ENCODE results near the gene SLC2A13.
A peak's percentile ranks its signal among the peaks of the same experiment; 100 is the strongest.
"Not testable (repeated sequence)": the region's sequence is repeated elsewhere in the genome, so short reads cannot be mapped to it uniquely, and the experiment has no call there.

Gene SLC2A13

GRCh38 chr12:39989501-39989900, 116.4 kb downstream of the SLC2A13 start:
- no peak for DNase-seq

- DNase-seq = no peak
Measured at GRCh38 chr12:39988574-39988973, 117.3 kb downstream of the SLC2A13 start.

DNA sequence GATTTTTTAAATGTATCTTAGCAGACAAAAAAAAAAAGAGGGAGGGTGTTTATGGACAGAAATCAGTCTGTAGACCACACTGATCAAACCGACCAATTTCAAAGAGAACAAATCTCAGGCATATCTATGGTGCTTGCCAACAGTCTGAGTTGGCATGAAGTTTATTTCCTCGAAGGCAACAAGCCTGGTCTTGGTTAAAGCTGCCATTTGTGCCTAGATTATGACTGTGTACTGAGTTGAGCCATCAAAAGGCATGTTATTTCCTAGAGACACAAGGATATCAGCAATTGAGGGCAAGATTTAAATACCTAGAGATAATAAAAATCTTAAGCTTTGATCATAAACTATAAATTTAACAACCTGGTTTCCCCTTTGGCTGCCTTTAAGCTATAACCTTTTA, 119.2 kb downstream of the SLC2A13 start:
- DNase-seq = no peak

- DNase-seq = no peak
Measured at GRCh38 chr12:39984670-39985069, 121.2 kb downstream of the SLC2A13 start.

- no peak for DNase-seq
Measured at GRCh38 chr12:39975374-39975918, 130.4 kb downstream of the SLC2A13 start.

DNA sequence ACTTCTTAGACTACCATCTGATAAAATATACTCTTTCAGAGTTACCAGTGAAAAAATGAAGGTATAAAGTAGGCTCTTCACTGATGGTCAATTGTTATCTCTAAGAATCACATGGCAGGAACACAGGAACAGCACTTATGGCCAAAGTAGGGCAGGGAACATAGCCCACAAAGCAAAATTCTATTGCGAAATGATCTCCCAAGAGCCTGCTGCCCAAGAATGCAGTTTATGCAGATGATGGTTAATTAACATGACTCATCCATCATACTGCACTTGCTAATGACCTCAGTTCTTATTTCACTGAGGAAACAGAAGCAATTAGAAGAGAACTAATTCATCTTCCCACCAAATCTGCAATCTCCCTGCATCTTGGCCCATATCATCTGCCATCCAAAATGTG, 133.8 kb downstream of the SLC2A13 start:
- peak; percentile 2 for DNase-seq

DNA sequence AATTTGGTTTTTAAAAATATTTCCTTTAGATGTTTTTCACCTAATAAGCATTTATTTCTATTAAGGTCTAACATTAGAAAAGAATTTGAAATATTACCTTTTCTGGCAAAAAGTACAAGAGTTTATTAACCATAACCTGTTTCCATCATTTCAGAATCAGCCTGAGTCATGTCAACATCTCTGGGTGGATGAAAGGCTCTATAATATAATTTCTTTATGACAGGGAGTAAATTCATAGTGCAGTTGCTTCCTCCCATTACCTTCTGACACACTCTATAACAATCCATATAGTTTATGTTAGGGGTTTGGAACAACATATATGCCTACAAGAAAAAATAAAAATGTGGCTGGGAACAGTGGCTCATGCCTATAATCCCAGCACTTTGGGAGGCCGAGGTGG, 134.5 kb downstream of the SLC2A13 start:
- DNase-seq = no peak

DNA sequence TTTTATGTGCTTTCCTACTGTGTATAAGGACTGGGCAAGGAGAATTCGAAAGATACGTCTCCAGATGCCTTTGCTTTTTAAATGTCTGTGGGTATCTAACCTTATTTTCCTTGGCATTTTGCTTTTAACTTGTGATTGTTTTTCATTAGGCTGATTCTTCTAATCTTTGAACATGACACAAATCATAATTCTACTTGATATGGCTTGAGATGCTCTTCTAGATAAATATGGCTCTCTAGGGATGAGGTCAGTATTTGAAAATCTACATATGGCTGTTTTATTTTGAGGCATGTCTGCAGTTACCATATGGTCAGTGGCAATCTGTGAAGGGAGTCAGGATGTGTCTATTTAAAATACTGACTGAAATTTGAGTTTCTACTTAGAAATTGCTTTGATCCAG, 139.2 kb downstream of the SLC2A13 start:
- DNase-seq = no peak

GRCh38 chr12:39966256-39966655, 139.6 kb downstream of the SLC2A13 start:
- no peak for DNase-seq

GRCh38 chr12:39959467-39959866, 146.4 kb downstream of the SLC2A13 start:
- DNase-seq = no peak

- no peak for DNase-seq
Measured at GRCh38 chr12:39959031-39959430, 146.8 kb downstream of the SLC2A13 start.

DNA sequence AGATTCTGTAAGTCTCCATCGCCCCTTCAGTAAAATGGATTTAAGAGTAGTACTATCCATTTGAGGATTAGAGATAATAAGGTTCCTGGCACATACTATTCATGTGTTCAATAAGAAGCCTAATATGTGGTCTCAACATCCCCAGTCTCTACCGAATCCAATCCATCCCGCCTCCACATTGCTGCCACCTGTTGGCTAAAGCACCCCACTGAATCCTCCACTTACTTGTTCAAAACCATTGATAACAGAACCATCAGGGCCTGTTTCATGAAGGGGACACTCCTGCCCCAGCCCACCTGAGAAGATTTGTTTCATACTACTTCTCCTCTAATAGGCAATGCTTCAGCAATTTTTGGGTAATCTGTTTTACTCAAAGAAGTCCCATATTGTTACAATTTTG, 147.5 kb downstream of the SLC2A13 start:
- DNase-seq = no peak

GRCh38 chr12:39956725-39957124, 149.2 kb downstream of the SLC2A13 start:
- no peak for DNase-seq

- DNase-seq = no peak
Measured at GRCh38 chr12:39946361-39947280, 159.3 kb downstream of the SLC2A13 start.

DNA sequence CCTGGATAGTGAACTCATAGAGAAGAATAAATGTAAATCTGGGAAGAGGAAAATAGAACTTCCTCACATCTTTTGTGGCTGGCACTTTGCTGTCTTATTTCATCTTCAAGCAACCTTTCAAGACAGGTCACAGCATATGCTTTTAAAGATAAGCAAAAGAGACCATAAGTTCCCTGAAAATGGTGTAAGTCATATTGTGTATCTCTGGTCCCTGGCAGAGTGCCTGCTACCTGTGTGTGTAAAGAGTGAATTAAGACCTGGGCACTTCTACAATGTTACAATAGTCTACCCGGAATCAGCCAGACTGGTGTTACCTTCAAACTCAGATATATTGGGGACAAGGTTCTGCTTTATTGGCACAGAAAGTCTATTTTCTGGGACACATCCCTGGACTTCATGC, 168.8 kb downstream of the SLC2A13 start:
- no peak for DNase-seq

DNA sequence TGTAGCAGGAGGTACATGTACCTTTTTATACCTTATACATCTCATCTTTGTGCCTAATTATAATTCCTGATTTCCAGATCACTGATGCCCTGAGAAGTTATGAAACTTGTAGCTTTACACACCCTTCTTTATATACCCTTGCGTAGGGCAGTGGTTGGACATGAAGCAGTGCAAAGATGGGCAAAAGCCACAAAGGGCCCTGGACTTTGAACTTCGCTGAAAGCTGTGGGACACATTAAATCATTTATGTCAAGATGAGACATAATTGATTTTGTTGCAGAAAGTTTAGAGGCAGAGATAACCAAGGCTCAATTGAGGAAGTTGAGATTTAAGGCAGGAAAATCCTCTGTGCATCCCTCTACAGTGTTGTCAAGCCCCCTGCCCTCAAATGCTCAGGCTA, 170.0 kb downstream of the SLC2A13 start:
- DNase-seq = no peak

DNA sequence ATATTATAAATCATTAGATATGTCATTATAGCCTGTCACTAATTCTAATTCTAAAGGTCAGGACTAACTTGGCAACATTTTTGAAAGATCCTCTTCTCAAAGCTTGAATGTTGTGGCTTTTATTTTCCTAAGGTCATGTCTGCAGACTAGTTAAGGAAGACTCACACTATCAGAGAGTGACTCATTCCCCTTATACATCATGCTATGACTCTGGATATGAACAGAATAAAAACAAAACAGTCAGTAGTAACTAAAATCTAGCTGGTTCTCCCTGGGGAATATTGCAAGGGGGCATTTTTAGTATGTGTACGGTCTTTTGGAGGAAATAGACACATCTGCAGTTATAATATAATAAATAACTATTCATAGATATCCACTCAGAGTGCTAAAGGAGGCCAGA, 170.6 kb downstream of the SLC2A13 start:
- DNase-seq = peak; percentile 7

DNA sequence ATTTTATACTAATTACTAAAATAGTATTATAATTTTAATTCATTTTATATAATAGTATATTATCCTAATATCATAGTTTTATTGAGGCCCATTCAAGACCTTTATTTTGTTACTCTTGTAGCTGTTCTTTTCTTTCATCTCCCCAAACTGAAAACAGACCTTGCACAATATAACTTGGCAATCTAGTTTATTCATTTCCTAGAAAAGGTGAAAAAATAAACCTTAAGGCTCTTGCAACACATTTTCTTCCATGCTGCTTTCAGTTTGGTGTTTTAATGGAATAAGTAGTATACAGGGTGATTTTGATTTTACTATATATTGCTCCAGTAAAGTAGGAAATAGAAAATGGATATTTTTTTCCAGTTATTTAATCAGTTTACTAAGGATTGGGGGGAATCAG, 174.0 kb downstream of the SLC2A13 start:
- no peak for DNase-seq

DNA sequence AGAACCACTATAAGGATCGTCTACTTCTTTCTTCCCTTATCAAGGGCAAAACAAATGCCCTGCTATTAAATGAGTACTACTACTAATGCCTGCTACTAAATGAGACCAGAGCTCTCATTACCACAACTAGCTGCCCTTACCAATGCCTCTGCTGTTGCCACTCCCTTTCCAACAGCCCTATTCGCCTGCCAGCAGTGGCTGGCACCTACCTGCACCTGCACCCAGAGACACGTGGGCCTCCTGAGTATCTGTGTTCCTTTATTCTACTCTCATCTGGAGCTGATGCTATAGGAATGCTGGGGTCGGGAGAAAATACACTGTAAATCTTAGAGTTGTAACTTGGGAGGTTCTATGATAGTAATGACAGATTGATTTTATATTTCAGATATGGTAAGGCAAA, 174.7 kb downstream of the SLC2A13 start:
- no peak for DNase-seq

- DNase-seq = no peak
Measured at GRCh38 chr12:39930101-39930500, 175.8 kb downstream of the SLC2A13 start.

DNA sequence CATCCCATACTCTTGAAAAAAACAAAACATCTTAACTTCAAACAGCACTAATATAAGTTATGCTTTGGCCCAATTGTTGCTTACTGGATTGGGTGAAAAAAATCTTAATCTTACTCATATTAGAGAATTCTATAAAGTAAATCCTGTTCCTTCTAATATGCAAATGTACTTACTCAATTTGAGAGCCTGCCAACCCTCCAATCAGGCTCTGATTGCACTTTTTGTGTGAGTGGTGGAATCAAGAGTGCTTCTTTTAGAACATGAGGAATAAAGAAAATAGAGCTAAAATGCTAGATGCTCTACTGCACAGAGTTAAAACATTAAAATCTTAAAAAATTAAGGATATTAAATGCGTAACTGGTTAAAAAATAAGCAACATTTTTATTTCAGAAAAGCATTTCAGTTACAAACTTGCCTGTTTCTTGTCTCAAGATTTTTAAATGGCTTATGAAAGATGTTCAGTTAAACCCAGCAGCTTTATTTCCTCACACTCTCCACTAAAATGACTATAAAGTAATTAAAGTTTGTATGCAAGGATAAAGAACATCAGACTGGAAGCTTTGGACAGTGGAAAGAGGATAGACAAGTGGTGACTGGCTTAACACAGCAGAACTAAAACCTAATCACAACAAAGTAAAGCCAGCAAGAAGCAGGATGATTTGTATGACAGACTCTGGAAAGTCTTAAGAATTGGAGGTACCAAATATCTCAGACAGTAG, 177.5 kb downstream of the SLC2A13 start:
- DNase-seq = no peak

DNA sequence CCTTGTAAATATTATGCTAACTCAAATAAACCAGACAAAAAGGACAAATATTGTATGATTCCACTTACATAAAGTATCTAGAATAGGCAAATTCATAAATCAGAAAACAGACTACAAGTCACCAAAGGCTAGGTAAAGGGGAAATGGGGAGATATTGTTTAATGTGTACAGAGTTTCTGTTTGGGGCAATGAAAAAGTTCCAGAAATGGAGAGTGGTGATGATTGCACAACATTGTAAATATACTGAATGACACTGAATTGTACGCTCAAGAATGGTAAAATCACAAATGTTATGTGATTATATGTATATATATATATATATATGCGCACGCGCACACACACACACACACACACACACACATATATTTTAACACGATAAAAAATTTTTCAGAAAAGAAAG, 182.5 kb downstream of the SLC2A13 start:
- no peak for DNase-seq

- DNase-seq = not testable (repeated sequence)
Measured at GRCh38 chr12:39922598-39922997, 183.3 kb downstream of the SLC2A13 start.

GRCh38 chr12:39920647-39921046, 185.2 kb downstream of the SLC2A13 start:
- no peak for DNase-seq
